Uterus (tissue), 2 donors: ENCODE results near the gene PPP1R3D.

Experiments
- CTCF ChIP-seq, 4 experiments: fragments of 200-600 bp in 2 of 4; fragments of 450-650 bp in 2 of 4; sonication (generic) in 2 of 4; IDR thresholded peaks; one replicate each; pipeline ENCODE4 v1.5.1; 2016 to 2019; ENCODE audit warnings: antibody characterized with exemption in 4 of 4, mild to moderate bottlenecking in 2 of 4, moderate library complexity in 1 of 4
- POLR2A ChIP-seq, 2 donors: fragments of 450-650 bp; IDR thresholded peaks; one replicate each; pipeline ENCODE4 v1.6.1; 2016; ENCODE audit warnings: antibody characterized with exemption in 2 of 2, mild to moderate bottlenecking in 1 of 2, moderate library complexity in 1 of 2

GRCh38 chr20:59908855-59909254, 31.2 kb downstream of the PPP1R3D start:
- TF ChIP-seq CTCF (IDR thresholded peaks at IDR 0.05) (no peak), POLR2A (IDR thresholded peaks at IDR 0.05) (no peak)
